NCI-H1048 (cell line): ENCODE measurements around the gene CERS3.
"Not testable (repeated sequence)": the region's sequence is repeated elsewhere in the genome, so short reads cannot be mapped to it uniquely, and the experiment has no call there.

Experiments used
- DNase-seq: peaks from one replicate; lab custom pipeline; 2025; lab: John Stamatoyannopoulos, UW

The CERS3 gene

DNA sequence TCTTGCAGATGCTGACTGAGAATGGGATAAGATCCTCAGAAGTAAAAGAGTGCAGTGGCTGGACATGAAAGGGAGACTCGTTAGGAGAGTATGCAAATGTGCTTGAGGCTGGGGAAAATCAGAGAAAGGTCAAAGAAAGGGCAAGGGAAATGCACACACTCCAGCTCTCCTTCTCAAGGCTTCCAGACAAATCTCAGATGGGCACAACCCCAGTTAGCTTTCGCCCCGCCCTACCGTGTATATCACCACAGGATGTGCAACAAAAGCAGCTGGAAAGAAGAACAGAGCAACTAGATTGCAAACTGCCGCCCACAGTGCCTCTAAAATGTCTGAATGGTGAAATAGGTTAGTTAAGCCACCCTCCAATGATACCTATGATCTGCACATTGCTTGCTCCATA lies 63.9 kb downstream of the CERS3 start:
- no peak for DNase-seq

DNA sequence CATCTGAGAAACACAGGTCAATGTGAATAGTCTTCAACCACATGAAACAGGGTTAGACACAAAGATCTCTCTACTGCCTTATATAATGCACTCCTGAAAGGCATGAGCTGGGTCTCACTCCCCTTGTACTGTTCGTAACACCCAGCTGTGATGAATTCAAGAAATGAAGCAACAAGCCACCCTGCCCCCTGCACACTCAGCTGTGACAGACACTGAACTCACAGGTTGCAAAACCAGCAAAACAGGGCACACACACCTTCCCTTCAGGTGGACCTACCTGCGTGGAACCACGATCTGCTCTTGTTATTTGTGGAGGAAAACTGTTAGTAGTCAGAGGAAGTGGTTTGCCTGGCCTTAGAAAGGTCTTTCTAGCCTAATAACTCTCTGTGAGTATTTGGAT lies 64.5 kb downstream of the CERS3 start:
- no peak for DNase-seq

DNA sequence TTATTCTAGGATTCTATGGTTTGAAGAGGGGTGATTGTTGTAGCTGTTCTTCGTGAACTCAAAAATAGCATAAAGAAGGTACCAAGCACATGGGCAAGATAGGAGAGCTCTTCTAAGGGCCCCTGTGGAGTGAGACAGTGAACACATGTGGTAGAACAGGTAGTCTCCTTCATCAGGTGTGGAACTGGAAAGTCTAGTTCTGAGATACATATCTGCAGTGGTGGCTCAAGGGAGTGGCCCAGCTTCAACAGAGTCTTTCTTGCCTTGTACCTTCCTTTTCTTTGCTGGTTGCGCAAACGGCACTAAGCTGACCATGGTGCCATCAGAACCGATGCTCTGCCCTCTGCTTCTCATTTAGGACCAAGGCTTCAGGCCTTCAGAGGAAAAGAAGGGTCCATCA lies 65.2 kb downstream of the CERS3 start:
- DNase-seq, result no peak

DNA sequence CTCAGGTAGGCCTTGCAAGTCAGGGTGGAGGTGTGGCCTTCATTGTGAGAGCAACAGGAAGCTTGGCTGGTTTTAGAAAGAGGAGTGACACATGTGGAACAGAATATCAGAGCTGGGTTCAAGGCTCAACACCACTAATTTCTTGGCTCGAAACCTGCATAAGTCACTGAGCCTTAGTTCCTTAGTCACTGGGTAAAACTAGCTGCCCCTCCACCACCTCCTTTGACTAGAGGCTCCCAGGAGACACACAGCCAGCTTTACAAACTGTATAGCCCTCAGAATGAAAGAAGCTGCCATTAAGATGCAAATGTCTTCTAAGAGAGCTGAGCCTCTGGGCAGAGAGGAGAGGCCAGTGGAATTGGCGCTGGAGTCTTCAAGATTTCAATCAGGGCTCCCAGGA lies 67.7 kb downstream of the CERS3 start:
- DNase-seq, result no peak

DNA sequence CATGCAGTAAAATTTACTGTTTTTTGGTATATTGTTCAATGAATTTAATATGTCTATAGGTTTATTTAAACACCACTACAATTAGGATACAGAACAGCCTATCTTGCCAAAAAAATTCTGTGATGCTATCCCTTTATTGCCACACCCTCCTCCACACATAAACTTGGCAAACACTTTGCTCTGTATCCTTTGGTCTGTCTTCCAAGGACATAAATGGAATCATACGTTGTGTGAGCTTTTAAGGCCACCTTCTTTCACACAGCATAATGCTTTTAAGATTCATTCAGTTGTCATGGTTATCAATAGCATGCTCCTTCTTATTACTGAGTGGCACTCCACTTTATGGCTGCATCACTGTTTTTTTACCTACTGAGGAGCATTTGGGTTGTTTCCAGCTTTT lies 71.5 kb downstream of the CERS3 start:
- no peak for DNase-seq

DNA sequence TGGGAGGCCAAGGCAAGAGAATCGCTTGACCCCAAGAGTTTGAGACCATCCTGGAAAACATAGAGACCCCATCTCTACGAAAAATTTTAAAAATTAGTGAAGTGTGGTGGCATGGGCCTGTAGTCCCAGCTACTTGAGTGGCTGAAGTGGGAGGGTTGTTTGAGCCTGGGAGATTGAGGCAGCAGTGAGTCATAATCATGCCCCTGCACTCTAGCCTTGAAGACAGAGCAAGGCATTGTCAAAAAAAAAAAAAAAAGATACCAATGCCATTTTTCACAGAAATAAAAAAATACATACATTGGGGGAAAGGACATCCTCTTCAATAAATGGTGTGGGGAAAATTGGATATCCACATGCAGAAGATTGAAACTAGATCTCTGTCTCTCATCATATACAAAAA lies 74.6 kb downstream of the CERS3 start:
- DNase-seq, result no peak

DNA sequence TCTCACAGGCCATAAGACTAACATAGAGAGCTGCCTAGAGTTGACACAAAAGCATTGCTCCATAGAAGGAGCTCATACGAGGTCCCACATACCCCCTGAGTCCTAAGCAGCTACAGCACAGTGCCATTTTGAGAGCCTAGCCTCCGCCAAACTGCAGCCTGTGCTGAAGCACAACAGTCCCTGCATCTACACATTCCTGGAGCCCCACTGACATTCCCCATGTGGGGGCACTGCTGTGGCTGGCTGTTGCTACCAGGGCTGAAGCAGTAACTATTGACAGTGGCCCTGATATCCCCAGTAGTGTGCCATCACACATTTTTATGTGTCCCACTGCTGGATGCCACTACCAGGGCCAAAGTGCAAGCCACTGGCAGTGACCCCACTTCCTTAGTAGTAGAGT lies 80.3 kb downstream of the CERS3 start:
- DNase-seq, result no peak

DNA sequence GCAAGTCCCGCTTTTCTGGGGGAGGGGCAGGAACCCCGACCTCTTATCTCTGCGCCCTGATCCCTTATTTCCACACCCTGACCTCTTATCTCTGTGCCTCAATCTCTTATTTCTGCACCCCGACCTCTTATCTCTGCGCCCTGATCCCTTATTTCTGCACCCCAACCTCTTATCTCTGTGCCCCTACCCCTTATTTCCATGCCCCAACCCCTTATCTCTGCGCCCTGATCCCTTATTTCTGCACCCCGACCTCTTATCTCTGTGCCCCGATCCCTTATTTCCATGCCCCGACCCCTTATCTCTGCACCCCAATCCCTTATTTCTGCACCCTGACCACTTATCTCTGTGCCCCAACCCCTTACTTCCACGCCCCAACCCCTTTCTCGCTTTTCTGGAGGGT lies 87.7 kb downstream of the CERS3 start:
- not testable (repeated sequence) for DNase-seq

DNA sequence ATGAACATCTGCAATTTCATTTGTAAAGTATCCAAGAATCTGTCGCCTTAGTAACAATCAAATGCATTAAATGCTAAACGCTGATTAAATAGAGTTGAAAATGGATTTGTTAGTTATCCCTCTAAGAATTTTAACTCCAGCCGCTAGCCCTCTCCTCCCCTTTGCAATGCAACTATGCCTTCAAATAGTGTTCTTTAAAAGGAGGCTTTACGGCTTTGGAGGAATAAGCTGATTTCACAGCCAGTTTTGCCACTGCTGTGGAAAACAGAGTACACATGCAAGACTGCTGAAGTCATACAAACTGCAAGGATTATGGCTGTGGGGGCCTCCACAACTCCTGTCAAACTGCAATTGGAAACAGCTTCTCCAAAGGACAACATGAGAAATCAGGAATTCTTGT lies 89.2 kb downstream of the CERS3 start:
- DNase-seq, result no peak

DNA sequence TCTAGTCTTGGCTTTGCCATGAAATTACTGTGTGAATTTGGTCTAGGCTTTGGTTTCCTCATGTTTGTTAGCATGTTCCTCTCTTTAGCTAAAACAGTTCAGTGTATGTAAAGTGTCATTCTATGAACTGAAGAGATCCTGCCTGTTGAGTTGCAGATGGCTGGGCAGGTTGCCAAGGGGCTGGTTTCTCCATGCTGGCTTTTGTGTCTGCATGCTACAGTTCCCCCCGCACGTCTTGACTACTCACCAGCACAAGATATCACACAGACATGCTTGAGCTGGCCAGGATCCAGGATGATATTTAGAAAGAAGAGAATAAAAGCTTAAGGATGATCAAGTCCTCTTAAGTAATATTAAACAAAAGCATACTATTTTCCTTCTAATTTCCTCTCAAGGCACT lies 90.2 kb downstream of the CERS3 start:
- DNase-seq, result no peak

DNA sequence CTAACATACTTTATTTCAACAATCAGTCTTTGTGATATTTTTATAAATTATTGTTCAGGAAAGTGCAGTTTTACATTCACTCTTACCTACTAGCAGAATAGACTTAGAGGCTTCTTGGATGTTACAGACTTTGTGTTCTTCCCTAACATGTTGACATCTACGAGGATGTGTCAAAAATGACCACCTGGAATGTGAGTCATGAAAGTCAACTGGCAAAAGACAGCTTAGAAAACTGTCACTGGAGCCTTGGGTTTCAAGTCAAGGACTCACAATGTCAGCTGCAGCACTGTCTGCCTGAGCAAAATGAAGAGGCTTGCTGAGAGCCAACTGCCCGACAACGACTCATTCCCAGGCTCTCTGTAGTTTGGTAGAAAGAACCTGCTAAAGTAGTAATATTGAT lies 91.5 kb downstream of the CERS3 start:
- no peak for DNase-seq

DNA sequence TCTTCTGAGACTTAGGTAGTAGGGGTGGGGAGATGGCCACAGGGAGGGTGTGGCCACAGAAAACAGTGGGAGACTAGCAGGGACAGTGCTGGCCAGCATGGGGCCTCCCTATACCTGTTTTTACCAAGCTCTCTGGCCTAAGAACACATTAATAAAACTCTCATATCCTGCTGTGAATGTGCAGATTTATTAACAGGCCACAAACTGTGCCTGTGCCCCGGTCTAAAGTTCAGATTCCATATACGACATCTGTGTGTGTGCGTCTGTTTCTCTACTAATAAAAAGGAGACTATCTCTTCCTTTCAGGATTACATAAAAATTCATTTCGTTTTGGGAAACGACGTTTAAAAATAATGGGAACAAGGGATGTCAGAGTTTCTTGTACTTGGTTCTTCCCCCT lies 94.2 kb downstream of the CERS3 start:
- DNase-seq, result no peak

DNA sequence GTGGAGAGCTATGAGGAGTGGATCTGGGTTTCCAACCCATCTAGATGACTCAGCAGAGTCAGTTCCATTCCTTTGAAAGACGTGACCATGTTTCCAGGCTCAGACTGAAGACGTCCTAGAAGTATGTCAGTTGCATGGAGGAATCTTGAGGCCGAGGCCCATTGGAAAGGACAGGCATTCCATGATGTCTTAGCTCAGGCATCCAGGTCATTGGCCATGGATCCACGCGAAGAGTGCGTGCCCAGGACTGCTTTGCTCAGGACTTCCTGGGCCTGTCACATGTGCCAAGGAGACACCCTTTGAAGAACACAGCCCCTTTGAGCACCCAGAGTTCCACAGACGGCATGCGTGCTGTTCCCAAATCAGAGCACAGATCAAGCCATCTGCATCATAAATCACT lies 94.7 kb downstream of the CERS3 start:
- DNase-seq, result no peak

DNA sequence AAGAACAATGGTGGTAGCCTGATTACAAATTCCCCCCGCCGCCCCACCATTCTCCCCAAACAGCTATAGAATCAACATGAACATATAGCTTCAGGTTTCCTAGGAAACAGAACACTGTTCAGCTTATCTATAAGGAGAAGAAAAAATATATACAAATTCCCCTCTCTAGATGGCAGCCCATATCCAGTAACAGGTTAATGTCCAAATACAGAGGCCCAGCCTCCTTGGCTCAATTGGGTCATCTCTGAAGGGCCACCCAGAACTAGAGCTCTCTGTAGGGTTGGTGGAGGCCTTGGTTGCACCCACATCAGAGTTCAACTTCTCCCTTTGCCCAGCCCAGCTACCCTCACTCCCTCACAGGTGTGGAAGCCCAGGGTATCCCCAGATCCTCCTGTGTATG lies 95.4 kb downstream of the CERS3 start:
- DNase-seq, result no peak

DNA sequence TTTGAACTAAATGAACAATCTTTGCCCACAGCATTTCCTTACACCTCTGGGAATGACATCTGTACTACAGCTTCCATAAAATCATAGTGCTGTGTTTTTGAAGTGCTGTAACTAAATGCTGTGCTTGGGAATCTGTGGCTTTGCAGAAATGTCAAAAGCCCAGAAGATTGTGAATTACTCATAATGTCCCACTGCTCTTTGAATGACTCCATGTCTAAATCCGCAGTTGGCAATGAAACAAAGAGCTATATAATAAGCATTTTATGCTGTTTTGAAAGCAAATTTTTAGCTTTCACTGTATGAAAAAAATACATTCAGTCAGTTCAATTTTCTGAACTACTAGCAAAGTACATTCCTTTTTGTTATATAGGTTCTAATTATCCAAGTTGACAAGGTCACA lies 98.3 kb downstream of the CERS3 start:
- no peak for DNase-seq

DNA sequence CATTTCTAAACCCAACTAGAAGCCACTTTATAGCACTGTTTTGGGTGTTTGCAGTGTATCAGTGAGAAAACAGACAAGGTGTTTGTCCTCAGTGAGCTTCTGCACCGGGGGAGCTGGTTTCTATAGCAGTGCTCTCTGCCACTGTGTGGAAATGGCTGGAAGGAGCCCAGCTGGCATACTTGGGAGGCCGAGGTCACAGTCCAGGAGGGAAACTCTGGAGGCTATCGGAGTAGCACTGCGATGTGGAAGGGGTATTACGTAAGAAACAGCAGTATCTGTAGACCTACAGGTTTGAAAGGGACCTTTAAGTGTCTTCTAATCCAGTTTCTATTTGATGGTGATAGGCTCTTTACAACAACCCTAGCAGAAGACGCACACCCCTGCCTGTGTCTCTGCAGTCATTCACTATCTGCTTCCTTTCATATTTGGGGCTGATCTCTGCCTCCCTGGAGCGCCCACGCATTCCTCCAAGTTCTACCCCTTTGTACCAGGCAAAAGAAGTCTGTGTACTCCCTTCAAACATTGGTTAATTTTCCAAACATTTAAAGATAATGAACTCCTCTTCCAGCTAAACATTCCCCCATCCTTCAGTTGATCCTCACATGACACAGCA lies 99.5 kb downstream of the CERS3 start:
- no peak for DNase-seq

DNA sequence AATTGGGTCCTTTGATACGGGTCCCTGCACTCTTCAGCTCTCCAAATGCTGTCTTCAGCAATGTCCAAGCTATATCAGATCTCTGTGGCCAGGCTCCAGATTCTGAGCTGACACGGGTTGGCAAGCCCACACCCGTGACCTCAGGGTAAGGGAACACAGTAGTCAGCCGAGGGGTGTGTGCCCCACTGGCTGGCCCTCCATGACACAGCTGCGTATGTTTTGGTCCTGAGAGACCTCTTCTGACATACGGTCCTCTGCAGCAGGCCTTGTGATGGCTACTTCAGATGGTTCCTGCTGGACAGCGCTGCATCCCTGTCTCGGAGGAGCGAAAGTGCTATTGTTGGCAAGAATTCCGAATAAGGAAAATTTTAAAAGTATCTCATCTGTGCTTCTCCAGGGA lies 101.8 kb downstream of the CERS3 start:
- no peak for DNase-seq

DNA sequence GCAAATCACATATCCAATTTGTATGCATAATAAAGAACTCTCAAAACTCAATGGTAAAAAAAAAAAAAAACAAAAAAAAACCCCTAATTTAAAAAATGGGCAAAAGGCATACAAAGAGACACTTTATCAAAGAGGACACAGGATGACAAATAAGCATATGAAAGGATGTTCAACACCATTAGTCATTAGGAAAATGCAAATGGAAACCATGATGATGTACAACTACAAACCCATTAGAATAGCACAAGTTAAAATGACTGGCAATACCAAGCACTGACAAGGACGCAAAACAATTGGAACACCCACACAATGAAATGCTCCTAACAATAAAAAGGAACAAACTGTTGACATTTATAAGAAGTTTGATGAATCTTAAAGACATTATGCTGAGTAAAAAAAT lies 123.6 kb downstream of the CERS3 start:
- DNase-seq, result no peak

DNA sequence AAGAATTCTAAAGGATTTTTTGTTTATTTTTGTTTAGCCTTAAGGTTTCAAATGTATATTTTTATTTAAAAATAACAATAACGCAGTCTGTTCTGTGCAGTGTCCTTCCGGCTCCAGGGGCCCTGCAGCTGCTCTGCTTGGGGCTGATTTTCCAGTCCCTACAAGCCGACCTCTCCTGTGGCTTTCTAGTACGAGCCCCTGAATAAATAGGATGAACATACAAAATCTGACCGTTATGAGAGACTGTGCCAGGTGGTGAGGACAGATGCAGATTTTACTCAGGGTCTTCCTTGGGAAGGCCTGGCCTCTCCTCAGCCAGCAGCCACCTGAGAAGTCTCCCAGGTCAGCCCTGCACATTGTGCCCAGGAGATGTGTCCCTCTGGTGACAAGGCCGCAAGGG lies 127.8 kb downstream of the CERS3 start:
- no peak for DNase-seq

DNA sequence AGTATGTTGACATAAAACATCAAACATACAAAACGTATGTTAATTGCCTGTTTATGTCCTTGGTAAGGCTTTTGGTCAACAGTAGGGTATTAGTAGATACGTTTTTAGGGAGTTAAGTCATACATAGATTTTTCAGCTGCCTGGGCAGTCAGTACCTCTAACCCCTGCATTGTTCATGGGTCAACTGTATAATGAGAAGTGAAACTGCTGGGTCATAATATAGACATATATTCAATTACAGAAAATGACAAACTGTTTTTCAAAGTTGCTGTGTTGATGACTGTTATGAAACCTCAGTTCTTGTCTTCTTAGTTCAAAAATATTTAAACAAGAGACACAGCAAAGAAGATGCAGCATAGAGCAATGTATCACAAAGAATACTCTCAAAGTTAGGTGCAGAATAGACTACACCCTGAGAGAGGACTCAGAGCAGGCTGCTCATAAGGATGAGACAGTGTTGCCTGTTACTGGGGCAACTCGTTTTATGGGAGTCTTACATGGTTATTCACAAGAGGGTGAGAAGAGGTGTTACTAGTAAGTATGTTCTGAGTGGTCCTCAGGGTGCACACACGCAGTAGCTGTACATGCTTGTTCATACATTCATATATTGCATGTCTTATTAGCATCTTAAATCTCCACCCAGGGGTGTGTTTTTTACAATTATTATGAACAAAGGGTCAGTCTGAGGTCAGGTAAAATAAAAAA lies 133.9 kb downstream of the CERS3 start:
- no peak for DNase-seq

DNA sequence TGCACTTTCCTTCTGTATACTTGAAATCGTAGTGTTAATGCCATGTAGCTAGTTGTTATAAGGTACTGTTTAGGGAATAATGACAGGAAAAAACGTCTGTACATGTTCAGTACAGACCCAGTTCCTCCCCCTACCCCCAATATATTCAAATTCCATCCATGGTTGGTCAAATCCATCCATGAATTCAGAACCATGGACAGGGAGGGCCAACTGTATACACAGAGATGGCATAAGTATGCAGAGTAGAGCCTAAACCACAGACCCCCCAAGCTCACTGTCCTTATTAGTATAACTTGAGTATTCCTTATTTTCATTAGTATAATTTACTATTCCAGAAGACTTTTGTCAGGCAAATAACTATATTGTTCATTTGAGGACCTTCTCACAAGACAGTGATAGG lies 135.7 kb downstream of the CERS3 start:
- DNase-seq, result no peak

DNA sequence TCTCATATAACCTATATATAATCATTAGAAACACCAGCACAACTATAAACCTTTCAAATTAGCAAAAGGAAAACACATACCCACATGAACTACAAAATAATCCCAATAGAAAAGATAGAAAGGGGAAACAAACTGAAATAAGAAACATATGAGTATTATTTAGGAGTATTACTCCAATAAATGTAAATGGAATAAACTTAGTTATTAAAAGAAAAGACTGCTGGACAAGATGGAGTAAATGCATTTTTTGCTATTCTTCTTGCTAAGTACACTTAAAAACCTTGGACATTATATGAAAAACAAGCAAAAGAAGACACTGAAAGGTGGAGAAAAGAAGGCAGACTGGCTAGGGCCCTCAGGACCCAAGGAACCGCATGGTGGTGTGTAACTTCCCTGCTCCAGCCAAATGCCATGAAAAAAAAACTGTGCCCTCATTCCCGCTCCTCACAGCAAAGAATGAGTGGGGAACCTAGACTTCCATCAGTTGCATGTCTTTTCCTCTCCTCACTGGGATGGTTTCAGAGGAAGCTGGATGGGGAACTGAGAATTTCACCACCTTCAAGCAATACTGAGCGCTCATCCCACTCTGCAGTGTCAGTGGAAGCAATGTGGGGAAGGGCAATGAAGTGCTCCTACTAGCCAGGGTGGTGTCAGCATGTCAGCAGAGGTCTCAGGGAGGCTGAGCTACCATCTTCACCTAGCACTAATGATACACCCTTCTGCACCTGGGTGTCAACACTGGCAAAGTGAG lies 143.3 kb downstream of the CERS3 start:
- no peak for DNase-seq

DNA sequence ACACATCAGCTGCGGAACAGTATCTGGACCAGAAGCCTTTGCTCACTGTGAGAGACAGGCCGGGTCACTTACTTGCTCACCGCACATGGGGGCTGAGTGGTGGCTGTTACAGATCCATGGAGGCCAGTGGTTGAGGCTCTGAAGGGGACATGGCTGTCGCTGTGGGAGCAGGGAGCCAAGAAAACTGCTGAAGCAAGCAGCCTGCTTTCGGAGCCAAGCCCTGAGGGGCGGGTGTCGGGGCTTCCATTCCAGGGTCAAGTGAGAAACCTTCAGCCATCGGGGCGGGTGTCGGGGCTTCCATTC lies 144.7 kb downstream of the CERS3 start:
- DNase-seq, result no peak
